CD4-positive, alpha-beta T cell treated with Interleukin-12 subunit alpha and Interleukin-12 subunit beta, for 1 hour (primary cell): ENCODE data around the gene DAZL.

Experiments used
- DNase-seq: peaks from one replicate; pipeline ENCODE4 v3.0.0-alpha.2; 2020

DAZL gene

DNA sequence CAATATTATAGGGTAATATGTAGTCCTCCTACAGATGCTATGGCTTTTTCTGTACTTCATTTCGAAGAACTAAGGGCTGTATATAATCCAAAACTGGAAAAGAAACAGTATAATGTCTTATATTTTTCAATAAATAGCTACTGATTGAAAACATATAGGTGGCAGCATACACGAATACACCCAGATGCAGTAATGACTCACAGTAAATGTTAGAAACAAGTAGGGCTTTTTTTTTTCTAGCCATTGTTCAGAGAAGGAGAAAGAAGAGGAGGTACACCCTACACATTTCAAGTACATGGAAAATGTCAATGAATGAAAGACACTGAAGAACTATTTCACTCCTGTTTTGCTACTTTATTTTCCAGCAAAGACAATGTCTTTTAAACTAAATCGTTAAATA is 9.4 kb downstream of the DAZL start:
- no peak for DNase-seq

DNA sequence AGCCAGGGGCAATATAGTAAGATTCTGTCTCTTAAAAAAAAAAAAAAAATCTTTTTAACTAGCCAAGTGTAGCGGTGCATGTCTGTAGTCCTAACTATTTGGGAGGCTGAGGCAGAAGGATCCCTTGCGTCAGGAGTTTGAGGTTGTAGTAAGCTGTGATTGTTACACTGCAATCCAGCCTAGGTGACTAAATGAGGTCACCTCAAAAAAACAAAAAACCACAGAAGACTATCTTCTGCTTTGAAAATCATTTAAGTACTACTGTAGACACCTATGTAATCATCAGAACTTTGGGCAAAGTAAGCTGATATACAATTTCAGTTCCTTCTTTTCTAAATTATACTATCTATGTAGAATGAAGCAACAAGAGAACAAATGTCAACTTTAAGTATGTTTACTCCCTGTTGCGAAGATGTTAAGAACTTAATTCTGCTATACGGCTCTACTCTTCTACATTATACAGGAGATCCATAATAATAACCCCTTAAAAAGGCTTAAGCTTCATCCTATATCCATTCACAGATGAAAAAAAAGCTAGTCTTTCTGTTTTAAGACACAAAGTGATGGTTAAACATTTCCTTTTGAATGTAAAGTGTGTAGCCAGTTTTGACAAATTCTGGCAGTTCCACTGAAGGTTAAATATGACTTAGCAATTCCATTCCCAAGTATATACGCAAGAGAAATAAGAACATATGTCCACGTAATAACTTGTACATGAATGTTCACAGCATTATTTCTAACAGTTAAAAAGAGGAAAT is 15.2 kb downstream of the DAZL start:
- no peak for DNase-seq

DNA sequence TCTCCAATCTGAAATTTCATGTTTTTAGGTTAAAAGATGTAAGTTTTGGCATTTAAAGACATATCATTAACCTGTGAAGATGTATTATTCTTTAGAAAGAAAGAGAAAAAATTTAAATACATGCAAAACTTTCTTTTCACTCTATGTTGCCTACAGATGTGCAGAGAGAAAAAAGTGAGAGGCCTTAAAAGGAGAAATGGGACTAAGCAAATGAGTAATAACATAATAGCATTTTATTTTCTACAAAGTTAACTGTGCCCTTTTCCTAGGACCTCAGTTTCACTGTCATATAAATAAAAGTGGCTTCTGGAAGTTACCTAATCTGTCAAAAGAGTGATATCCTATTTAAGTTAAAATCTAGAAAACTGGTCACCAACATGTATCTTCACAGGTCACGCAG is 16.1 kb downstream of the DAZL start:
- no peak for DNase-seq

DNA sequence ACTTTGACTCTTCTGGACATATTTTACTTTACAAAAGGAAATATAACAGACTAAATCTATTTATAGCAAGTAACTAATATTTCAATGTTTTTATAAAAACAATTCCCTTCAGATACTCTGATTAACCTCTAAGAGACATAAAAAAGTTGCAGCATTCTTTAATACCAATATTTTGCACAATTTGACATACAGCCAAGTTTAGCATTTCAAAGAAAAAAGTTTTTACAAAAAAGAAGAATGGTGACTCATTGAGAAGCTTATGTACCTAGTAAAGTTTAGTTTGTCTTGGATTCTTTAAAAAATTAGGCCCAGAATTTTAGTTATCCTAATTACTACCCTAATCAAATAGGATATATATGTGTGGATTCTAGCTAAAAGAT is 17.6 kb downstream of the DAZL start:
- no peak for DNase-seq

DNA sequence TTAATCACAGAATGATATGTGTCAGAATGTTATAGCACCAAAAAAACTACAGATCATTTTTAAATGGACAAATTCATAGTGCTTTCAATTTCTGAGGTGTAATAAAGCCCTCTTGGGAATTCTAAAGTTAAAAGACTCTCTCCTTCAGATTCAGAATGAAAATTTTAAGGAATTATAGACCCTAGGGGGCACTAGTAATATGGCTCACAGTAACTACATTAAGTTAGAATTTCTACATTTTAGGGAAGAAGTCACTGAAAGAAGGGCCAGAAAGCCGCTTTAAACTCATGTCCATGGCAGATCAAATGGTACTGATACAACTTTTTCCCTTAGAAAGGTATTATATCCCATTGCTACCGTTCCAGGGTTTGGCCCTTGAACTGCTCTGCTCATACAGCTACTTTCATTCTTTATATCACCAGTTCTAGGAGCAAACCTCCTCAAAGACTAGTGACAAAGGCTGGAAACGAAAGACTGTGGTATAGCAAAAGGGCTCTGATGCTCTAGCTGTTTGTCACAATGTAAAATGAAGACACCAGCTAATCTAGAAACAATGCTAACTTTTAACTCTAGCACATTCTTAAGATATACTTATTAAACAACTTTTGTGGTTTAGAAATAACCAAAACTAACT is 18.1 kb downstream of the DAZL start:
- no peak for DNase-seq

DNA sequence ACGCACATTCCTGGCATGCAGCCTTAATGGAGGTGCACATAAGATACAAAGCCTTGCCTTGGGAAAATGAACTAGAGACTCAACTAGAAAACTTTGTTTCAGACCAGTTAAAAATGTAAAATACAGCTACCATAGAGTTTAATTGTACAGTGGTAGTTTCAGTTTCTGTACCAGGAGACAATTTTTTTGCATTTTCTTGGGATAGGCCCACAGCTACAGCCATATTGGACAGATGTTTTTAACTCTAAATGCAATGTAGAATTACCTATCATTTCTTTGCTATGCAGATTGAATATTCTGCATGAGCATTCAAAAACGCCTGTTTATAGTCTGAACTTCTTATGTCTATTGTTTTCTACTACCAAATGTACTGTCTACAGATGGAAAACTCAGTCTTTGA is 20.3 kb downstream of the DAZL start:
- DNase-seq = no peak

DNA sequence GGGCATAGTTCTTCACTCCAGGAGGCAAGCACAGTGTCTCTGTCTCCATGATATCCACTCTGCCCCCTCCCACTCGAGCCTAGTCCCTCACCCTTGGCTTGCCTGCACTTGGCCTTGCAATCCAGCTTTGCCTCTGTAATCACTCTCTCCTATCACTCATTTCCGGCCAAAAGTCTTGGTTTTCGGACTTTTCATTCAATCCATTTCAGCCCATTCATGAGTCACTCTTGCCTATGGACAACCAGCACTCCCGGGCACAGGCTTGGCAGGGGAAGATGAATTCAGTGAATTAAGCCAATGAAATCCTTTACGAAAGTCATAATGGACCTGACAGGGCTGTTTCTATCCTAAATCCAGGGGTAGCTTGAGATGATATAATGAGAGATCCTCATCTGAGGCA is 21.7 kb downstream of the DAZL start:
- no peak for DNase-seq

DNA sequence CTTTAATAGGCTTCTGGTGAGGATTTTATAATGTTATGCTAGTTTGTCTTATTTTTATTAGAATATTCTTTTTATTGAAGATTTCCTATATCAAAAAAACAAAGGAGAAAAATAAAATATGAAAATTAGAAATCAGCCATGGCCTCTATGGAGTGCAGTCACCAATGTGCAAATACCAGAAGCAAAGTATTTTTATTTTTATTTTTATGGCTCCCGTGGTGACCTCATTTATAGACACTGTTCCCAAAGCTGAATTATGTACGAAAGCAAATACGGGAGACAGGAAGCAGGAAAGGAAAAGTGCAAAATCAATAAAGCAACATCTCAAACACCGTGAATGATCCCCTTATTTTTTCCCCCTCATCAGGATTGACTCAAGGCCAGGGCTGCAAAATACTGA is 35.1 kb downstream of the DAZL start:
- DNase-seq = no peak

DNA sequence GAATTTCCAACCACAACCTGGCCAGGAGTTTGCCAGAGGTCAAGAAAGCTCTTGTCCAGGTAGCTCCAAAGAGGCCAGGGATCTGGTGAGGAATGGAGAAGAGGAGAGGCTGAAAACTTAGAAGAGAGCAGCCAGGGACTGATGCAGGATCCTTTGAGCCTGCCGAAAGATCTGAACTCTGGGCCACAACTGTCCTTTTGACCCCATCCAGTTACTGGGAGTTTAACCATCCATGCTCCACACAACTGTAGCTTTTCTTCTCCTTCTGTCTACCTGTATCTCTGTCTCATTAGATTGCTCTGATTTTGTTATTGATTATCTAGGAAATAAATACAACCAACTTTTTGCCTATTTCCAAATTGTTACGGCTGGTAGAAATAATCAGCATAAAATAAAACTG is 36.7 kb downstream of the DAZL start:
- no peak for DNase-seq

DNA sequence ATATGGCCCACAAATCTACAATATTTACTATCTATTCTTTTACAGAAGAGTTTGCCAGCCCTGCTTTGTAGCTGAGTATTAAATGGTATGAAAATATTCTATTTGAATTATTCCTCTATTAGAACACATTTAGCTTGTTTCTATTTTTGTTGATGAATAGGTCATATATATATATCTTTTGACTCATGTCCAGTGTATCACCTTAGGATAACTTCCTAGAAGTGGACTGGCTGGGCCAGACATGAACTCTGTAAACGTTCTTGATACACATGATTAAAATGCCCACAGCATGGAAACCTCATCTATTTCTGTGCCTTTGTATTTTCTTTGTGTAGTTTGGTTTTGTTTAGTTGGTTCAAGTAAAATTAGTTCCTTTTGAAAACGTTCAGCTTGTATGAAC is 37.1 kb downstream of the DAZL start:
- no peak for DNase-seq

DNA sequence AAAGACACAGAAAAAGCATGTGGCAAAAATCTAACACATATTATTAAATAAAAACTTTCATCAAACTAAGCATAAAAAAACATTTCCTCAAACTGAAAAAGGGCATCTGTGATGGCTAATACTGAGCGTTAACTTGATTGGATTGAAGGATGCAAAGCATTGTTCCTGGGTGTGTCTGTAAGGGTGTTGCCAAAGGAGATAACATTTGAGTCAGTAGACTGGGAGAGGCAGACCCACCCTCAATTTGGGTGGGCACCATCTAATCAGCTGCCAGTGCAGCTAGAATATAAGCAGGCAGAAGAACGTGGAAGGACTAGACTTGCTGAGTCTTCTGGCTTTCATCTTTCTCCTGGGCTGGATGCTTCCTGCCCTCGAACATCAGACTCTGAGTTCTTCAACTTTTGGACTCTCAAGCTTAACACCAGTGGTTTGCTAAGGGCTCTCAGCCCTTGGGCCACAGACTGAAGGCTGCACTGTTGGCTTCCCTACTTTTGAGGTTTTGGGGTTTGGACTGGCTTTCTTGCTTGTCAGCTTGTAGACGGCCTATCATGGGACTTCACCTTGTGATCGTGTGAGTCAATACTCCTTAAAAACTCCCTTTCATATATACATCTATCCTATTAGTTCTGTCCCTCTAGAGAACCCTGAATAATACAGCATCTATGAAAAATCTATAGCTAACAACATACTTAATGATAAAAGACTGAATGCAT is 45.4 kb downstream of the DAZL start:
- DNase-seq = no peak

DNA sequence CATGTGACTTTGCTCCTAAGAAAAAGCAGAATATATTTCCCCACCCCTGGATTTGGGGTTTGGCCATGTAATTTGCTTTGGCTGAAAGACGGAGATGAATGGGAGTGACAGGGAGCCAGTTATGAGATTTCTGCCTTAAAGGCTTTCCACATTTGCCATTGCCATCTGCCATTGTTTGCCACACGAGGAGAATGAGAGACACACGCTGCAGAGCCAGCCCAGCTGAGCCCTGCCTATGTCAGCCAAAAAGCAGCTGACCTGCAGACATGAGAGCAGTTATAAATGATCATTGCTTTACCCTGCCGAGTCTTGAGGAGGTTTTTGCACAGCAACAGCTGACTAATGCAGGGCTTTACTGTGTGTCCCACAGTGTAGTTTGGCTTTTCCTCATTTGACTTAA is 51.1 kb downstream of the DAZL start:
- DNase-seq = no peak

DNA sequence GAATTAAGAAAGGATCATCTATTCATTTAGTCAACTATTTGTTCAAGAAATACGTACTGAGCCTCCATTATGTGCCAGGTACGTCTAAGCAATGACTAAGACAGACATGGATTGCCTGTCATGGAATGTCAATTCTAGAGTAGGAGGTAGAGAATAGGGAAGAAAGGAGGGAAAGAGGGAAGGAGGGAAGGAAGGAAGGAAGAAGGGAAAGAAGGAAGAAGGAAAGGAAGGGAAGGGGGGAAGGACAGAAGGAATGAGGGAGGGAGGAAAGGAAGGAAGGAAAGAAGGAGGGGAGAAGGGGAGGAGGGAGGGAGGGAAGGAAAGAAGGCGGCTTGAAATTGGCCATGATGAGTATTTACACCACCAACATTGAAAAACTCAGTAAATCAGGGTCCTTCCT is 52.5 kb downstream of the DAZL start:
- no peak for DNase-seq

DNA sequence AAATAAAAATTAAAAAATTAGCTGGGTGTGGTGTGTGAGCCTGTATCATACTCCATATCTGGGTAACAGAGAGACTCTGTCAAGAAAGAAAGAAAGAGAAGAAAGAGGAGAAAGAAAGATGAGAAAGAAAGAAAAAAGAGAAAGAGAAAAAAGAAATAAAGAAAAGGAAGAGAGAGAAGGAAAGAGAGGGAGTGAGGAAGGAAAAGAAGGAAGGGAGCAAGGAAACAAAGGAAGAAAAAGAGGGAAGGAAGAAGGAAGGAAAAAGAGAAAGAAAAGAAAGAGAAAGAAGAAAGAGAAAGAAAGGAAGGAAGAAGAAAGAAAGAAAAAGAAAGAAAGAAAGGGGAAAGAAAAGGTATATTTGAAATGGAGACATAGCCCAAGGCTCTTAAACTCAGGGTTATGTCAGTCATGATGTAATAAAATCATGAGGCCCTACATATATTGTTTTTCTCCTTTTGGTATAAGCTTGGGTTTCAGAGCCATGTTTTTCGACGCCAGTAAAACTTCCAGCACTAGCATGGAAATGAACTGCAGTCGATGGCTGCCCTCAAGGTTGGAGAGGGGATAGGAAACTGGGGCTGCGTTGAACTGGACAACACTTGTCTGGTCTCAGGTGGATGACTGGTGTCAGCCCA is 53.8 kb downstream of the DAZL start:
- DNase-seq = no peak

DNA sequence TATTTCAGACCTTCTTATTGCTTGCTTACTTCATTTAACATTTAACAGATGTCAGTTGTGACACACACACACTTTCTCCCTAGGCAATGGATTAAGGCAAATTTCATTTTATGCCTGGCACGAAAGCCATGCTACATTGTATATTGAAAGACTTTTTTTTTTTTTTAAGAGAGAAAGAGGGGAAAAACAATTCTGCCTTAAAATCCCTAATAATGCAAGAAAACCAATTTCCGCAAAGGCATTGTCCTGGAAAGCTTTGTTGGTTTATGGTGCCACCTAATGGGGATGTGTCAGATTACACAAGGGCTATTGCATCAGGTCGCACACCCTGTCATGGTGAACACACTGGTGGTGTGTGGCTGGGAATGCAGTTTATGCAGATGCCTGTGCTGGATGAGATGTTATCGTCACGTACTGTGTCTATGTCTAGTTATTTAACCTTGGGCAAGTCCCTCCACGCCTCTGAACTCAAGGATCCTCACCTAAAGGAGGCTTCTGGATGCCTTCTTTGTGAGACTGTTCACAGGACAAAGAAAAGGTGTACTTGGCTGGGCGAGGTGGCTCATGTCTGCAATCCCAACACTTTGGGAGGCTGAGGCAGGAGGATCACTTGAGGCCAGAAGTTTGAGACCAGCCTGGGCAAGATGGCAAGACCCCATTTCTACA is 54.4 kb downstream of the DAZL start:
- peak; percentile 84 for DNase-seq

DNA sequence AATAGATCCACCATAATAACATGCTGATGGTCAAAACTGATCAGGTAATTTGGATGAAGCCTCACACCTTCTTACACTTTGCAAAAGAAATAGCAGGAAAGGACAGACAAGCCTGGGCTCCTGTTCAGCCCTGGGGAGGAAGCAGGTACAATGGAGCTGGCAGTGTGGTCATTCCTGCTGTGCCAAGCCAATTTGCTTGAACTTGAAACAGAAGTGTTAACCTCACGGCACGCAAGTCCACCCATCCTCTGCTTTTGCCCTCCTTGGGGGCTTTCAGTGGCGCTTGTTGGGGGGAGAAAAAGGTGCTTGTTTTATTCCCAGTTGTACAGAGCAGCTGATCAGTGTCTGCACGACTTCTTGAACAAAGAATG is 54.9 kb downstream of the DAZL start:
- DNase-seq = no peak

DNA sequence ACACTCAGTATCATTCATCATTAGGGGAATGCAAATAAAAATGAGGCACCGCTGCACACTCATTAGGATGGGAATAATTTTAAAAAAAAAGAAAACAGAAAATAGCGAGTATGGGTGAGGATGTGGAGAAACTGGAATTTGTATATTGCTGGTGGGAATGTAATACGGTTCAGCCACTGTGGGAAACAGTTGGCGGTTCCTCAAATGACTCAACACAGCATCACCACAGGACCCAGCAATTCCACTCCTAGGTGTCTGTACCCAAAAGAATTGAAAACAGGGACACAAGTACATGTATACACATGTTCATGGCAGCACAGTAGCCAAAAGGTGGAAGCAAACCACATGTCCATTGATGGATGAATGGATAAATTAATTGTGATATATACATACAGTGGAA is 56.5 kb downstream of the DAZL start:
- no peak for DNase-seq

DNA sequence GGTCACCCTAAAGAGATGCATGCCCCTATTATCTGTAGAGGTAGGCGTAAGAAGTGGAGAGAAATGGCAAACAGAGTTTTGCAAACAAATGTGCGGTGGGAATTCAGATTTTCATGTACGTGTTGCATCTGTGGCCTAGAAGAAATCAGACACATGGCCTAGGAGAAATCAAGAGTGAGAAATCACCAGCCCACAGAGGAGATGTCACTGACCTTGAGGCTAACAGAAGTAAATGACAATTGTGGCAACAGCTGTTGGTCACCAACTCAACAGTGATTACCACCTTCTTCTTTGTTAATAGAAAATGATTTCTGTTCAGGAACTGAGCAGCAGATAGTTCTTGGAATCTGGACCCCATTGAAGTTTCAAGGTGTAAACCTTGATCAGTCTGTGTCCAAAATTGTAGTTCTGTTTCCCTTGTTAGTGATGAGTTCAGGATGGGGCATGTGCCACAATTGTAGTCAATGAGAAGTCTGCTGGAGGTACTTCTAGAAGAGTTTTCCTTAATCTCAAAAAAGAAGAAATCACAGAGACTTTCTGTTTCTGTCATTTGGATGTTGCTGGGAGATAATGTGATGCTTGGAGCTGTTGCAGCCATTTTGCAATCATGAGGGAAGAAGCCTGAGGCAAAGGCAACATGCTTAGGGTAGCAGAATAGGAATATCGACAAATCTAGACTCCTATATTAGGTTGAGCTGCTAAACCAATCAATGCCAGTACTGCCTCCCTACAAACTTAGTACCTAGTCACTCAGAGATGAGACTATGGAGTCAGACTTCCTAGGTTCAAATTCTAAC is 57.5 kb downstream of the DAZL start:
- no peak for DNase-seq

DNA sequence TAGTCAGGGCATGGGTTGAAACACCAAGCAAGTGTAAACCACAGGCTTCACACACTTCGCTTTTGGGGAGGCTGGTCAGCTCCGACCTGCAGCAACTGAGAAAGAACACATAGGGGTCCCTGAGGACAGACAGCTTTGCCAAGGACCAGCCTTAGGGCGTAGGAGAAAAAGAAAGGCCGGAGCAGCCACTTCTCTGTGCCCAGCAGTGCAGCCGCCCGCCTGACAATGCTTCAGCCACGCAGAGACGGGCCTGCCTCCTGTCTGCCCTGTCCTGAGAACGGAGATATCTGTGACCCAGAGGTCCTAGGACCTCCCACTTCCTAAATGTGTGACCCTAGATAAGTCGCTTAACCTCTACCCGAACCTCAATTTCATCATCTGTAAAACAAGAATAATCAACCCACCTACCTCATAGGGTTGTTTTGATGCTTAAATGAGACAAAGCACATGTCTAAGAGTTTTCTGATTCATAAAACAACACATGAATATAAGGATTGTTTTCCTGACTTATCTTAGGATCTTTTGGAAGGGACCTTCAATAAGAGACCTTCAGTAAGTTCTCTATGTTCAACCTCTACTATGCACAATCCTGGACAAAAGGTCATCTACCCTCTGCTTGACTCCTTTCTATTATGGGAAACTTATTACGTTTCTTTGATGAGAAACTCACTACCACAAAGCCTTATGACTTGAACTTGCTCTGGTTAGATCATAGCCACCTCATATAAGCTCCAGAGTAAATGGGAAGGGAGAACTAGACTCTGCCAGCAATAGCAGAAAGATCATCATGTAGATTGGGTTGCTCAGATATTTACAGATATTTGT is 58.8 kb downstream of the DAZL start:
- DNase-seq = no peak

DNA sequence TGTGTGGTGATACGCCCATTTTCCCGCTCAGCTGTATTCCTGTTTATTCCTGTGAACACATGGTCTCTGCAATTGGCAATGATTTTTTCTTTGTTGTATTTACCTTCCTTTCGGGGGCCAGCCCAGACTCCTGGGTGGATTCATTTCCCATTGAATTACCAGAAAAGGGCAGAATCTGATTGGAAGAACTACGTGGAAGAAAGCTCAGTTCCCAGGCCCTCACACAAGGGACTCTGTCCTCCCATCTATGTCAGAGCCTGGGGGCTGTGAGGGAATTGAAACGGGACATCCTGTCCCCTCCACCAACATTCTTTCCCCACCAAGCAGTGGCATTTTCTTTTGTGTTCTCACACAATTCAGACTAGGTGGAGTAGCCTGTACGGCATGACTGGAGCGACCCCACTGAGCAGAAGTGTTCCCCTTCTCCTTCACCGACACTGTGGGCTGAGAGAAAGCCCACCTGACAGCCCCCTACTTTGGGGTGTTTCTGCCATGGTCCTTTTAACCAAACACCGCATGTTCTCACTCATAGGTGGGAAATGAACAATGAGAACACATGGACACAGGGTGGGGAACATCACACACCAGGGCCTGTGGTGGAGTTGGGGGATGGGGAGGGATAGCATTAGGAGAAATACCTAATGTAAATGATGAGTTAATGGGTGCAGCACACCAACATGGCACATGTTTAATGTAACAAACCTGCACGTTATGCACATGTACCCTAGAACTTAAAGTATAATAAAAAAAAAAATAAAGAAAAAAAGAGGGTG is 59.6 kb downstream of the DAZL start:
- no peak for DNase-seq
